IMR-90 (cell line): Measurements from ENCODE around the gene CASS4. TPM values are rescaled to one million over a fixed set of nuclear protein-coding genes. Genes with fewer than 3 reads are reported as not detected.

Source experiments
- ATAC-seq: fragments of 200-7000 bp; cut with Tn5 transposase; 2 replicates; pipeline ENCODE4 v1.9.1; 2020; ENCODE audit warnings: low read depth, mild to moderate bottlenecking, moderate library complexity
- BruUV-seq: library from RNA; stranded (reverse); fragments of 400-500 nt; replicated peaks from 2 replicates; lab custom pipeline; 2021; lab: Mats Ljungman, UMichigan
- CTCF ChIA-PET: fragments of 300-600 bp; formaldehyde crosslinking; extraction: SDS; loops from one replicate; lab custom pipeline; 2021; ENCODE audit warnings: antibody characterized with exemption; lab: Yijun Ruan, JAX
- POLR2A ChIA-PET: fragments of 300-600 bp; sonication (Branson Sonifier 250); formaldehyde crosslinking; loops from one replicate; lab custom pipeline; 2022; ENCODE audit warnings: antibody characterized with exemption; ENCODE audit not compliant: unreplicated experiment; lab: Charles Lee
- DNase-seq: peaks from one replicate; pipeline ENCODE4 v3.0.0; 2013
- H2AFZ ChIP-seq: replicated peaks from 2 replicates; pipeline ENCODE3; 2013; ENCODE audit warnings: low read length, mild to moderate bottlenecking; ENCODE audit not compliant: poor library complexity
- H2AK5ac ChIP-seq: 2 replicates; pipeline ENCODE4 v1.6.1; 2013; ENCODE audit warnings: low read depth, low read length, inconsistent platforms
- H2AK9ac ChIP-seq: replicated peaks from 2 replicates; pipeline ENCODE3; 2013; ENCODE audit warnings: mild to moderate bottlenecking, low read depth, low read length, moderate library complexity; ENCODE audit not compliant: poor library complexity
- H2BK120ac ChIP-seq: 2 replicates; pipeline ENCODE4 v1.6.1; 2013; ENCODE audit warnings: low read depth, low read length, inconsistent platforms
- H2BK15ac ChIP-seq: 3 replicates; pipeline ENCODE4 v1.6.1; 2013; ENCODE audit warnings: low read depth, low read length, inconsistent platforms
- H2BK20ac ChIP-seq: 2 replicates; pipeline ENCODE4 v1.6.1; 2013; ENCODE audit warnings: low read depth, mild to moderate bottlenecking, inconsistent platforms, low read length, moderate library complexity
- H2BK5ac ChIP-seq: 2 replicates; pipeline ENCODE4 v1.6.1; 2013; ENCODE audit warnings: mild to moderate bottlenecking, low read depth, low read length, inconsistent platforms; ENCODE audit not compliant: poor library complexity, severe bottlenecking
- H3K14ac ChIP-seq: replicated peaks from 2 replicates; pipeline ENCODE4 v1.6.1; 2013; ENCODE audit warnings: low read depth, low read length, inconsistent platforms
- H3K18ac ChIP-seq: 2 replicates; pipeline ENCODE4 v1.6.1; 2013; ENCODE audit warnings: low read depth, low read length, control low read depth
- H3K23ac ChIP-seq: 2 replicates; pipeline ENCODE4 v1.6.1; 2013; ENCODE audit warnings: low read depth, low read length, inconsistent platforms
- H3K27ac ChIP-seq: 2 replicates; pipeline ENCODE4 v1.5.1; 2013; ENCODE audit warnings: mild to moderate bottlenecking, control low read depth, low read length; ENCODE audit not compliant: insufficient read depth
- H3K27me3 ChIP-seq: 2 replicates; pipeline ENCODE4 v1.6.1; 2013; ENCODE audit warnings: low read length; ENCODE audit not compliant: control insufficient read depth, insufficient read depth
- H3K36me3 ChIP-seq: 2 replicates; pipeline ENCODE4 v1.6.1; 2013; ENCODE audit warnings: low read length, mixed read lengths; ENCODE audit not compliant: control insufficient read depth, insufficient read depth
- H3K4ac ChIP-seq: 2 replicates; pipeline ENCODE4 v1.6.1; 2013; ENCODE audit warnings: low read depth, low read length, inconsistent platforms
- H3K4me1 ChIP-seq: 2 replicates; pipeline ENCODE4 v1.6.1; 2013; ENCODE audit warnings: low read length, mixed read lengths; ENCODE audit not compliant: control insufficient read depth, insufficient read depth
- H3K4me2 ChIP-seq: 2 replicates; pipeline ENCODE4 v1.6.1; 2013; ENCODE audit warnings: low read depth, mild to moderate bottlenecking, control low read depth, low read length, moderate library complexity
- H3K4me3 ChIP-seq: 2 replicates; pipeline ENCODE4 v1.5.1; 2013; ENCODE audit warnings: low read depth, mild to moderate bottlenecking, control low read depth, low read length, moderate library complexity; ENCODE audit not compliant: insufficient read depth
- H3K56ac ChIP-seq: 2 replicates; pipeline ENCODE4 v1.6.1; 2013; ENCODE audit warnings: low read length, inconsistent platforms; ENCODE audit not compliant: insufficient read depth; ENCODE audit errors: extremely low read depth
- H3K79me1 ChIP-seq, 2 experiments: 2 replicates each; pipeline ENCODE4 v1.6.1; 2013; ENCODE audit warnings: low read length in 2 of 2, inconsistent platforms in 1 of 2, low read depth in 1 of 2
- H3K9ac ChIP-seq: 2 replicates; pipeline ENCODE4 v1.6.1; 2013; ENCODE audit warnings: low read depth, low read length, control low read depth
- H3K9me1 ChIP-seq: 2 replicates; pipeline ENCODE4 v1.6.1; 2013; ENCODE audit warnings: low read length, inconsistent platforms; ENCODE audit not compliant: insufficient read depth
- H3K9me3 ChIP-seq: 2 replicates; pipeline ENCODE4 v1.6.1; 2013; ENCODE audit warnings: low read length; ENCODE audit not compliant: control insufficient read depth, insufficient read depth
- H4K20me1 ChIP-seq: 2 replicates; pipeline ENCODE4 v1.6.1; 2013; ENCODE audit warnings: low read length, inconsistent platforms; ENCODE audit not compliant: insufficient read depth
- H4K5ac ChIP-seq: 2 replicates; pipeline ENCODE4 v1.6.1; 2013; ENCODE audit warnings: mild to moderate bottlenecking, low read depth, low read length, control low read depth
- H4K8ac ChIP-seq, 2 experiments: 2 replicates each; pipeline ENCODE4 v1.6.1; 2013; ENCODE audit warnings: low read depth in 2 of 2, low read length in 2 of 2, control low read depth in 1 of 2, inconsistent platforms in 1 of 2
- H4K91ac ChIP-seq: 2 replicates; pipeline ENCODE4 v1.6.1; 2013; ENCODE audit warnings: low read depth, low read length, inconsistent platforms; ENCODE audit not compliant: insufficient read depth
- BHLHE40 ChIP-seq: fragments of 150-350 bp; IDR thresholded peaks from 2 replicates; pipeline ENCODE4 v1.6.1; 2016; ENCODE audit warnings: mild to moderate bottlenecking, low read depth, low read length
- CEBPB ChIP-seq: IDR thresholded peaks from 2 replicates; pipeline ENCODE4 v1.6.1; 2012; ENCODE audit warnings: low read depth, low read length, improper control_type of control experiment
- CHD1 ChIP-seq: IDR thresholded peaks from 2 replicates; pipeline ENCODE4 v1.6.1; 2012; ENCODE audit warnings: low read depth, low read length, improper control_type of control experiment
- CTCF ChIP-seq: conservative IDR thresholded peaks from 2 replicates; pipeline ENCODE4 v1.5.1; 2012; ENCODE audit warnings: mild to moderate bottlenecking, low read depth, low read length, improper control_type of control experiment
- FOS ChIP-seq: fragments of 150-350 bp; IDR thresholded peaks from 2 replicates; pipeline ENCODE4 v1.6.1; 2016; ENCODE audit warnings: low read depth, low read length
- MAFK ChIP-seq: IDR thresholded peaks from 2 replicates; pipeline ENCODE4 v1.6.1; 2012; ENCODE audit warnings: low read depth, low read length, improper control_type of control experiment
- NFE2L2 ChIP-seq: fragments of 150-350 bp; IDR thresholded peaks from 2 replicates; pipeline ENCODE4 v1.6.1; 2016; ENCODE audit warnings: low read depth, mild to moderate bottlenecking, low read length
- POLR2A ChIP-seq: IDR thresholded peaks from 2 replicates; pipeline ENCODE4 v1.6.1; 2012; ENCODE audit warnings: mild to moderate bottlenecking, low read depth, low read length
- RAD21 ChIP-seq: IDR thresholded peaks from 2 replicates; pipeline ENCODE4 v1.6.1; 2012; ENCODE audit warnings: low read length, improper control_type of control experiment
- RCOR1 ChIP-seq: IDR thresholded peaks from 2 replicates; pipeline ENCODE4 v1.6.1; 2012; ENCODE audit warnings: mild to moderate bottlenecking, low read length, improper control_type of control experiment; ENCODE audit not compliant: insufficient replicate concordance
- RFX5 ChIP-seq: IDR thresholded peaks from 2 replicates; pipeline ENCODE4 v1.8.0; 2012; ENCODE audit warnings: low read depth, mild to moderate bottlenecking, low read length, moderate library complexity
- SMC3 ChIP-seq: fragments of 150-350 bp; IDR thresholded peaks from 2 replicates; pipeline ENCODE4 v1.6.1; 2016; ENCODE audit warnings: low read depth, mild to moderate bottlenecking, antibody characterized with exemption, low read length, moderate library complexity
- WGBS, 2 experiments: methylation state at CpG; one replicate each; pipeline versions ENCODE4 v1.1.5 to v1.1.7; 2013; ENCODE audit warnings: missing lambda C conversion rate in 2 of 2; ENCODE audit not compliant: insufficient read length in 1 of 2; ENCODE audit errors: extremely low coverage in 2 of 2; 5-methylcytosine and 5-hydroxymethylcytosine counted together
- dilution Hi-C: fragments of 300-500 bp; cut with HindIII; formaldehyde crosslinking; loops from one replicate; pipeline ENCODE4 v1.14.3; 2018; ENCODE audit warnings: low sequenced_read_pairs; ENCODE audit not compliant: unreplicated experiment
- in situ Hi-C: fragments of 300-500 bp; cut with MboI; formaldehyde crosslinking; loops from 3 replicates; pipeline ENCODE4 v1.14.3; 2019; ENCODE audit warnings: low sequenced_read_pairs, inconsistent platforms, mixed read lengths
- intact Hi-C: fragments of 100-400 bp; cut with micrococcal nuclease; formaldehyde crosslinking; loops from 2 replicates; pipeline ENCODE4 v1.10.0; 2022
- polyA plus RNA-seq, 3 experiments: library from polyadenylated mRNA; depleted of rRNA; stranded (reverse); fragments of >200 nt; gene quantifications; 2 replicates each; pipeline ENCODE4 v1.2.3, GENCODE V29; 2012; ENCODE audit warnings: low replicate concordance in 1 of 3
- total RNA-seq: library from RNA; depleted of rRNA; stranded (reverse); fragments of >200 nt; gene quantifications from 2 replicates; pipeline ENCODE4 v1.2.3, GENCODE V29; 2012

The CASS4 gene
- total and polyA plus RNA-seq, 2 of the 4 experiments (the other 2 are of a cell fraction) = 25.8 to 26.5 TPM

GRCh38 chr20:56373942-56374341 lies 38.1 kb upstream of the CASS4 start:
- H3K18ac ChIP-seq = no peak overlapping the region
- DNase-seq (peak; percentile 98), ATAC-seq (peak; percentile 90)
- no peak overlapping the region for H4K8ac ChIP-seq
- H3K4me3 ChIP-seq = no peak overlapping the region
- dilution Hi-C loops = no loop called here
- no peak overlapping the region for H2AK5ac ChIP-seq
- H4K5ac ChIP-seq = no peak overlapping the region
- H3K9ac ChIP-seq = no peak overlapping the region
- no peaks in the 10 kb centered on the region for H3K27me3 ChIP-seq
- no peaks in the 10 kb centered on the region for H4K20me1 ChIP-seq
- no peaks in the 10 kb centered on the region for H3K9me3 ChIP-seq
- peak overlapping the region; percentile 46; the same call in 1 of the 2 replicates for H2BK120ac ChIP-seq
- no peak overlapping the region for H3K23ac ChIP-seq
- no peak overlapping the region for H3K4ac ChIP-seq
- peaks cover 48 to 60% of the 10 kb centered on the region in 2 experiments for H3K79me1 ChIP-seq
- no peak overlapping the region for H2AFZ ChIP-seq
- no peak overlapping the region for H2BK15ac ChIP-seq
- H2BK20ac ChIP-seq = no peak overlapping the region
- ChIA-PET POLR2A (no interaction called here), CTCF (interaction anchor here (0.6 to 0.7 kb wide), 3 partner anchors 12 to 144 kb away, joined by 3 to 4 read pairs (median 3); no protein-coding TSS in a partner anchor)
- H3K4me2 ChIP-seq = no peak overlapping the region
- H3K9me1 ChIP-seq = peaks cover 9% of the 10 kb centered on the region
- no peak overlapping the region for H3K27ac ChIP-seq
- H3K14ac ChIP-seq = no peak overlapping the region
- TF ChIP-seq BHLHE40 (0 out of 2 replicates have a peak, but pooled peaks have one; percentile 20), CTCF (no peak), RAD21 (no peak), CEBPB (peak; percentile 91), RCOR1 (peak; percentile 54), SMC3 (no peak), POLR2A (no peak), FOS (peak; percentile 86; the same call in 1 of the 2 replicates), MAFK (no peak), RFX5 (no peak), CHD1 (no peak), NFE2L2 (peak; percentile 73; the same call in 1 of the 2 replicates)
- WGBS, 2 experiments = no CpG with 5 or more reads among the region's 1 CpG
- H3K36me3 ChIP-seq = peaks cover 16% of the 10 kb centered on the region
- no peak overlapping the region for H2AK9ac ChIP-seq
- H2BK5ac ChIP-seq = peak overlapping the region; percentile 63
- H3K4me1 ChIP-seq = no peaks in the 10 kb centered on the region
- no peak overlapping the region for H4K91ac ChIP-seq
- BruUV-seq = no TSS peak
- in situ Hi-C loops = loop anchor here (25.0 kb wide), 1 partner anchor 413 kb away; no protein-coding TSS in a partner anchor
- intact Hi-C loops = no loop called here
- no peak overlapping the region for H3K56ac ChIP-seq
